CD8-positive, alpha-beta memory T cell (primary cell): ENCODE data around the gene FOXD1. TPM values are rescaled to one million over a fixed set of nuclear protein-coding genes. Genes with fewer than 3 reads are reported as not detected.

Experiments used
- CTCF ChIA-PET: fragments of 350-600 bp; sonication (Branson Sonifier 250); formaldehyde crosslinking; loops from one replicate; lab custom pipeline; 2021; ENCODE audit warnings: antibody characterized with exemption; lab: Charles Lee
- POLR2A ChIA-PET: fragments of 350-600 bp; sonication (Branson Sonifier 250); formaldehyde crosslinking; loops from one replicate; lab custom pipeline; 2021; ENCODE audit warnings: antibody characterized with exemption; lab: Charles Lee
- DNase-seq, 5 donors: peaks; one replicate each; pipeline versions ENCODE4 v3.0.0 to v3.0.0-alpha.2; 2020 to 2022; ENCODE audit warnings: mixed read lengths in 1 of 5
- H3K27ac ChIP-seq: one replicate; pipeline ENCODE4 v1.7.0; 2013; ENCODE audit warnings: low read depth, mild to moderate bottlenecking, low read length, moderate library complexity
- H3K27me3 ChIP-seq: 2 replicates; pipeline ENCODE4 v1.7.0; 2013; ENCODE audit warnings: low read length, mild to moderate bottlenecking; ENCODE audit not compliant: insufficient read depth, poor library complexity, severe bottlenecking
- H3K36me3 ChIP-seq: 2 replicates; pipeline ENCODE4 v1.7.0; 2013; ENCODE audit warnings: mild to moderate bottlenecking, low read length, moderate library complexity; ENCODE audit not compliant: insufficient read depth
- H3K4me1 ChIP-seq: 2 replicates; pipeline ENCODE4 v1.7.0; 2013; ENCODE audit warnings: mild to moderate bottlenecking, low read length, moderate library complexity; ENCODE audit not compliant: insufficient read depth
- H3K4me3 ChIP-seq: 2 replicates; pipeline ENCODE4 v1.7.0; 2013; ENCODE audit warnings: mild to moderate bottlenecking, low read length
- H3K9me3 ChIP-seq: 2 replicates; pipeline ENCODE4 v1.7.0; 2013; ENCODE audit warnings: mild to moderate bottlenecking, low read length
- H3K27ac Mint-ChIP-seq, 8 donors: one replicate each; pipeline ENCODE4 v1.8.0; 2020 to 2021; ENCODE audit warnings: mixed read lengths in 8 of 8, mild to moderate bottlenecking in 6 of 8, inconsistent platforms in 3 of 8, moderate library complexity in 3 of 8
- H3K27me3 Mint-ChIP-seq, 2 donors: one replicate each; pipeline ENCODE4 v1.8.0; 2020 to 2021; ENCODE audit warnings: mixed read lengths in 2 of 2, mild to moderate bottlenecking in 1 of 2, moderate library complexity in 1 of 2
- H3K36me3 Mint-ChIP-seq, 3 donors: one replicate each; pipeline ENCODE4 v1.8.0; 2020 to 2021; ENCODE audit warnings: mixed read lengths in 3 of 3, inconsistent platforms in 1 of 3, mild to moderate bottlenecking in 1 of 3
- H3K4me1 Mint-ChIP-seq, 3 donors: one replicate each; pipeline ENCODE4 v1.8.0; 2020 to 2021; ENCODE audit warnings: mixed read lengths in 3 of 3, inconsistent platforms in 1 of 3, mild to moderate bottlenecking in 1 of 3
- H3K4me3 Mint-ChIP-seq, 7 donors: one replicate each; pipeline ENCODE4 v1.8.0; 2020 to 2021; ENCODE audit warnings: mixed read lengths in 7 of 7, mild to moderate bottlenecking in 6 of 7, moderate library complexity in 4 of 7, inconsistent platforms in 2 of 7
- H3K9me3 Mint-ChIP-seq, 5 donors: one replicate each; pipeline ENCODE4 v1.8.0; 2020 to 2022; ENCODE audit warnings: mixed read lengths in 5 of 5, mild to moderate bottlenecking in 3 of 5, moderate library complexity in 2 of 5, inconsistent platforms in 1 of 5
- polyA plus RNA-seq: library from polyadenylated mRNA; unstranded; fragments of 300-500 nt; fragmentation: Illumina TruSeq; gene quantifications from one replicate; pipeline ENCODE4 v1.2.3, GENCODE V29; 2021
- total RNA-seq, 2 experiments: library from RNA; stranded (reverse); gene quantifications; one replicate each; pipeline ENCODE4 v1.2.3, GENCODE V29; 2021

The FOXD1 gene
- total and polyA plus RNA-seq, 3 experiments from 2014 or later: 0.09 to 0.22 TPM; not detected in 1

GRCh38 chr5:73431204-73431851 lies 17.2 kb downstream of the FOXD1 start:
- Histone ChIP-seq H3K27me3 (peaks cover 21% of the 10 kb centered on the region), H3K4me1 (no peaks in the 10 kb centered on the region), H3K36me3 (no peaks in the 10 kb centered on the region), H3K9me3 (no peaks in the 10 kb centered on the region), H3K4me3 (no peak overlapping the region), H3K27ac (no peak overlapping the region)
- Mint-ChIP-seq H3K27me3 (peaks cover 42 to 63% of the 10 kb centered on the region in 2 donors), H3K9me3 (peaks cover 0 to 4% (median 1%) of the 10 kb centered on the region in 5 donors), H3K4me1 (peaks cover 5 to 7% (median 6%) of the 10 kb centered on the region in 3 donors), H3K36me3 (peaks cover 0 to 4% (median 0%) of the 10 kb centered on the region in 3 donors), H3K4me3 (no peak overlapping the region), H3K27ac (no peak overlapping the region)
- CTCF ChIA-PET: interaction anchor here (0.7 kb wide), 1 partner anchor 77 kb away, joined by 3 read pairs; no protein-coding TSS in a partner anchor
- DNase-seq: no peak
- POLR2A ChIA-PET: no interaction called here

DNA sequence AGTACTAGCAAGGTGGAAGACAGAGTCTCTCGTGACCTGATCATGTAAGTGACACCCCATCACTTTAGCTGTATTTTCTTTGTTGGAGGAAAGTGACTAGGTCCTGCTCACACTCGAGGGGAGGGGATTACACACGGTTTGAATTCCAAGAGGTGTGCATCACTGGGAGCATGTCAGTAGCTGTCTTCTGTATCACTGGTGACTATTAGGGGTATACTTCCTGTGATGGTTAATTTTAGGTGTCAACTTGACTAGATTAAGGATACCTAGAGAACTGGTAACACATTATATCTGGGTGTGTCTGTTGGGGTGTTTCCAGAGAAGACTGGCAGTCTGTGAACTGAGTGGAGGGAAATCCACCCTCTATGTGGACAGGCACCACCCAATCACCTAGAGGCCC lies 22.5 kb downstream of the FOXD1 start:
- ChIA-PET POLR2A (no interaction called here), CTCF (no interaction called here)
- Mint-ChIP-seq H3K9me3 (no peaks in the 10 kb centered on the region), H3K36me3 (peaks cover 0 to 4% (median 0%) of the 10 kb centered on the region in 3 donors), H3K27me3 (peaks cover 27 to 61% of the 10 kb centered on the region in 2 donors), H3K4me3 (no peak overlapping the region), H3K27ac (peak overlapping the region in 1 of 8 donors; percentile 74), H3K4me1 (no peaks in the 10 kb centered on the region)
- H3K9me3 ChIP-seq: no peaks in the 10 kb centered on the region
- no peak for DNase-seq
- no peaks in the 10 kb centered on the region for H3K36me3 ChIP-seq
- no peak overlapping the region for H3K27ac ChIP-seq
- H3K27me3 ChIP-seq: peaks cover 6% of the 10 kb centered on the region
- H3K4me1 ChIP-seq: no peaks in the 10 kb centered on the region
- no peak overlapping the region for H3K4me3 ChIP-seq

DNA sequence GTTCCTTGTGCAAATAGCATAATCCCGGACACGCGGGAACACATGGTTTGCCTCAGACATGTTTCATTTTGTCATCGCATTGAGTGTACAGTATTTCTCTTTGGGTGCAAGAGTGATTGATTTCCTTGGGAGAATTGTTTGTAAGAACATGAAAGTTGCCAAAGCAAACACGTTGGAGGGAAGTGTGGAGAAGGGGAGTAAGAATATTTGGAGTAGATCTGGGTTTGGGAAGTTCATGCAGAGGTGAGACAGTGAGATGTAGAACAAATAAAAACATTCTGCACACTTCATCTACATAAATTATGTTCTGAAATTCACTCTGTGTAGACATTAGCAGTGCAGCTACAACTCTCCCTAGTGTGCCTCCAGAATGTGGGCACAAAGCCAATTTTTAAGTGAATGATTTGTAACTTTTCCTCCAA lies 24.0 kb downstream of the FOXD1 start:
- no peak overlapping the region for H3K27ac ChIP-seq
- Mint-ChIP-seq H3K4me3 (no peak overlapping the region), H3K36me3 (peaks cover 0 to 4% (median 0%) of the 10 kb centered on the region in 3 donors), H3K27me3 (peaks cover 40 to 69% of the 10 kb centered on the region in 2 donors), H3K27ac (no peak overlapping the region), H3K4me1 (peaks cover 9 to 11% (median 10%) of the 10 kb centered on the region in 3 donors), H3K9me3 (no peaks in the 10 kb centered on the region)
- no peak for DNase-seq
- ChIA-PET POLR2A (no interaction called here), CTCF (no interaction called here)
- H3K9me3 ChIP-seq: no peaks in the 10 kb centered on the region
- peaks cover 6% of the 10 kb centered on the region for H3K4me1 ChIP-seq
- peaks cover 19% of the 10 kb centered on the region for H3K27me3 ChIP-seq
- H3K4me3 ChIP-seq: no peak overlapping the region
- H3K36me3 ChIP-seq: no peaks in the 10 kb centered on the region

GRCh38 chr5:73422164-73422563 lies 26.4 kb downstream of the FOXD1 start:
- Mint-ChIP-seq H3K4me1 (peaks cover 10 to 19% (median 16%) of the 10 kb centered on the region in 3 donors), H3K27me3 (peaks cover 56 to 80% of the 10 kb centered on the region in 2 donors), H3K9me3 (peaks cover 0 to 4% (median 0%) of the 10 kb centered on the region in 5 donors), H3K36me3 (no peaks in the 10 kb centered on the region), H3K27ac (no peak overlapping the region), H3K4me3 (peak overlapping the region in 1 of 7 donors; percentile 16)
- ChIA-PET CTCF (interaction anchor here (2.9 kb wide), 1 partner anchor 29 kb away, joined by 9 read pairs; no protein-coding TSS in a partner anchor), POLR2A (no interaction called here)
- no peak for DNase-seq
- Histone ChIP-seq H3K27ac (no peak overlapping the region), H3K4me1 (peaks cover 6% of the 10 kb centered on the region), H3K9me3 (no peaks in the 10 kb centered on the region), H3K27me3 (peaks cover 42% of the 10 kb centered on the region), H3K4me3 (no peak overlapping the region), H3K36me3 (no peaks in the 10 kb centered on the region)

DNA sequence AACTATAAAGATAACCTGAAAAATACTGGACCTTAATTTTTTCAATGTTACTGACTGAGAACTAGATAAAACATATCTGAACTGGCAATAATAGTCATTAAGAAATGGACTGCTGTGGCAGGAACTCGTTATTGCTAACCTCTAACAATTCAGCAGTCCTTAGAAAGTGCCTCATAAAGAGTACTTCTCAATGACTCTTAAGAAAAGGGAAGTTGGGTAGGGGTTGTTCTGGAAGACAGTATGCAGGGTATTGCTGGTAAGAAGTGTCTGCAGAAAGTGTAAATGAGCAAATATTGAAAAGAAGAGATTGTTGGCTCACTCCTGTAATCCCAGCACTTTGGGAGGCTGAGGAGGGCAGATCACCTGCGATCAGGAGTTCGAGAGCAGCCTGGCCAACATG lies 27.9 kb downstream of the FOXD1 start:
- Histone ChIP-seq H3K4me1 (peaks cover 6% of the 10 kb centered on the region), H3K27ac (no peak overlapping the region), H3K36me3 (no peaks in the 10 kb centered on the region), H3K9me3 (no peaks in the 10 kb centered on the region), H3K27me3 (peaks cover 48% of the 10 kb centered on the region), H3K4me3 (no peak overlapping the region)
- peaks cover 0 to 4% (median 0%) of the 10 kb centered on the region in 5 donors for H3K9me3 Mint-ChIP-seq
- CTCF ChIA-PET: interaction anchor here (2.9 kb wide), 1 partner anchor 30 kb away, joined by 9 read pairs; no protein-coding TSS in a partner anchor
- no peaks in the 10 kb centered on the region for H3K36me3 Mint-ChIP-seq
- POLR2A ChIA-PET: no interaction called here
- peak overlapping the region in 1 of 8 donors; percentile 1 for H3K27ac Mint-ChIP-seq
- no peak for DNase-seq
- H3K4me3 Mint-ChIP-seq: peak overlapping the region in 1 of 7 donors; percentile 43
- H3K27me3 Mint-ChIP-seq: peaks cover 64 to 86% of the 10 kb centered on the region in 2 donors
- peaks cover 10 to 19% (median 16%) of the 10 kb centered on the region in 3 donors for H3K4me1 Mint-ChIP-seq

GRCh38 chr5:73419465-73420390 lies 28.8 kb downstream of the FOXD1 start:
- H3K4me1 Mint-ChIP-seq: peaks cover 10 to 19% (median 16%) of the 10 kb centered on the region in 3 donors
- DNase-seq: no peak
- no peak overlapping the region for H3K27ac ChIP-seq
- CTCF ChIA-PET: interaction anchor here (1.0 to 2.9 kb wide), 2 partner anchors 31 kb away, joined by 4 to 9 read pairs; no protein-coding TSS in a partner anchor
- H3K36me3 ChIP-seq: no peaks in the 10 kb centered on the region
- H3K4me3 ChIP-seq: no peak overlapping the region
- peaks cover 6% of the 10 kb centered on the region for H3K4me1 ChIP-seq
- H3K27me3 Mint-ChIP-seq: peaks cover 70 to 91% of the 10 kb centered on the region in 2 donors
- POLR2A ChIA-PET: no interaction called here
- H3K4me3 Mint-ChIP-seq: peak overlapping the region in 5 of 7 donors; percentile 23 to 73 (median 60)
- H3K27ac Mint-ChIP-seq: peak overlapping the region in 2 of 8 donors; percentile 1 to 13
- no peaks in the 10 kb centered on the region for H3K36me3 Mint-ChIP-seq
- peaks cover 0 to 4% (median 0%) of the 10 kb centered on the region in 5 donors for H3K9me3 Mint-ChIP-seq
- H3K27me3 ChIP-seq: peaks cover 51% of the 10 kb centered on the region
- no peaks in the 10 kb centered on the region for H3K9me3 ChIP-seq

DNA sequence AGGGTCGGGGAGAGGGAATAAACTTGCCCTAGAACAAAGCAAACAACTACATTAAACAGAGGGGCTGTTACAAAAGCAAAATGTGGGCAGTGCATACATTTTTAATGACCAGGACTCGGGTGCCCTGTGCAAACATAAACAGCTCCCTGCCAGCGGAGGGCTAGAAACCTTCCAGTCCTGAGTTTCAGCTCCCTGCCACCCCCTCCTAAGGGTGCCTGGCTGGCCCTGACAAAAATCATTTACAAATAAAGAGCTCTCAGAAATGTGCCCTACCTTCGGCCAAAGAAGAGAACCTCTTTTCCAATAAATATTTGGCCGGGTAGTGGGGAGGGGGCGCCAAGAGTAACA lies 29.5 kb downstream of the FOXD1 start:
- no peaks in the 10 kb centered on the region for H3K9me3 ChIP-seq
- POLR2A ChIA-PET: no interaction called here
- peaks cover 10 to 19% (median 16%) of the 10 kb centered on the region in 3 donors for H3K4me1 Mint-ChIP-seq
- peaks cover 73 to 91% of the 10 kb centered on the region in 2 donors for H3K27me3 Mint-ChIP-seq
- peaks cover 53% of the 10 kb centered on the region for H3K27me3 ChIP-seq
- H3K27ac Mint-ChIP-seq: peak overlapping the region in 1 of 8 donors; percentile 77
- peak overlapping the region; percentile 13 to 46 (median 27) for H3K4me3 Mint-ChIP-seq
- CTCF ChIA-PET: interaction anchor here (1.0 to 1.4 kb wide), 2 partner anchors 32 to 203 kb away, joined by 3 to 4 read pairs; no protein-coding TSS in a partner anchor
- H3K36me3 ChIP-seq: no peaks in the 10 kb centered on the region
- H3K4me1 ChIP-seq: peaks cover 6% of the 10 kb centered on the region
- H3K4me3 ChIP-seq: no peak overlapping the region
- H3K27ac ChIP-seq: no peak overlapping the region
- DNase-seq: no peak
- H3K36me3 Mint-ChIP-seq: peaks cover 0 to 3% (median 0%) of the 10 kb centered on the region in 3 donors
- peaks cover 0 to 7% (median 2%) of the 10 kb centered on the region in 5 donors for H3K9me3 Mint-ChIP-seq
